PC-9 (cell line): ENCODE measurements around the gene TLDC2. TPM values are rescaled to one million over a fixed set of nuclear protein-coding genes. Genes with fewer than 3 reads are reported as not detected.

Experiments used
- Bru-seq: library from RNA; stranded (reverse); fragments of 400-500 nt; gene quantifications from one replicate; lab custom pipeline; 2021; lab: Mats Ljungman, UMichigan
- BruChase-seq, 2 experiments: library from RNA; stranded (reverse); fragments of 400-500 nt; gene quantifications; one replicate each; lab custom pipeline; 2021; lab: Mats Ljungman, UMichigan
- BruUV-seq: library from RNA; stranded (reverse); fragments of 400-500 nt; replicated peaks from 2 replicates; lab custom pipeline; 2021; lab: Mats Ljungman, UMichigan
- CTCF ChIA-PET: fragments of 300-600 bp; sonication (Branson Sonifier 250); formaldehyde crosslinking; loops from one replicate; lab custom pipeline; 2022; ENCODE audit warnings: antibody characterized with exemption; lab: Charles Lee
- POLR2A ChIA-PET: fragments of 300-600 bp; sonication (Branson Sonifier 250); formaldehyde crosslinking; loops from one replicate; lab custom pipeline; 2022; ENCODE audit warnings: antibody characterized with exemption; ENCODE audit not compliant: unreplicated experiment; lab: Charles Lee
- DNase-seq, 2 experiments: peaks; one replicate each; pipeline versions ENCODE4 v3.0.0 to v3.0.0-alpha.2; 2015 to 2022; ENCODE audit warnings: mixed read lengths in 1 of 2
- H2AFZ ChIP-seq: fragments of 200-600 bp; sonication (generic); 2 replicates; pipeline ENCODE4 v1.8.1; 2017; ENCODE audit warnings: antibody characterized with exemption
- H3F3A ChIP-seq: fragments of 200-600 bp; sonication (generic); 2 replicates; pipeline ENCODE4 v1.8.1; 2017; ENCODE audit warnings: antibody characterized with exemption, mild to moderate bottlenecking, low read depth; ENCODE audit not compliant: insufficient read depth
- H3K27ac ChIP-seq: fragments of 200-600 bp; sonication (generic); 2 replicates; pipeline ENCODE4 v1.6.1; 2016; ENCODE audit warnings: mixed run types
- H3K27me3 ChIP-seq: fragments of 200-600 bp; sonication (generic); 2 replicates; pipeline ENCODE4 v1.6.1; 2016; ENCODE audit warnings: low read depth, mixed run types; ENCODE audit not compliant: insufficient read depth
- H3K36me3 ChIP-seq: fragments of 200-600 bp; sonication (generic); 2 replicates; pipeline ENCODE4 v1.6.1; 2016; ENCODE audit warnings: low read depth, mixed run types
- H3K4me1 ChIP-seq: fragments of 200-600 bp; sonication (generic); replicated peaks from 2 replicates; pipeline ENCODE4 v1.6.1; 2016; ENCODE audit warnings: mixed run types; ENCODE audit not compliant: insufficient read depth
- H3K4me2 ChIP-seq: fragments of 200-600 bp; sonication (generic); 2 replicates; pipeline ENCODE4 v1.6.1; 2017; ENCODE audit warnings: mixed run types
- H3K4me3 ChIP-seq: fragments of 200-600 bp; sonication (generic); 2 replicates; pipeline ENCODE4 v1.6.1; 2016; ENCODE audit warnings: mixed run types
- H3K79me2 ChIP-seq: fragments of 200-600 bp; sonication (generic); 2 replicates; pipeline ENCODE4 v1.6.1; 2017; ENCODE audit warnings: low read depth, mixed run types
- H3K9me2 ChIP-seq: fragments of 200-600 bp; sonication (generic); 2 replicates; pipeline ENCODE4 v1.8.1; 2017; ENCODE audit warnings: mild to moderate bottlenecking; ENCODE audit not compliant: insufficient read depth
- H3K9me3 ChIP-seq: fragments of 200-600 bp; sonication (generic); 2 replicates; pipeline ENCODE4 v1.8.1; 2016; ENCODE audit warnings: low read depth; ENCODE audit not compliant: insufficient read depth
- H4K20me1 ChIP-seq: fragments of 200-600 bp; sonication (generic); 2 replicates; pipeline ENCODE4 v1.8.1; 2017; ENCODE audit not compliant: insufficient read depth
- CTCF ChIP-seq: fragments of 200-600 bp; sonication (generic); conservative IDR thresholded peaks from 2 replicates; pipeline ENCODE4 v1.6.1; 2017; ENCODE audit warnings: mixed run types, antibody characterized with exemption, mild to moderate bottlenecking, moderate library complexity
- EZH2 ChIP-seq: fragments of 200-600 bp; sonication (generic); IDR thresholded peaks from 2 replicates; pipeline ENCODE4 v1.8.0; 2017; ENCODE audit warnings: antibody characterized with exemption, low read depth
- intact Hi-C: fragments of 100-400 bp; cut with micrococcal nuclease; formaldehyde crosslinking; loops from one replicate; pipeline ENCODE4 v1.10.0; 2022; ENCODE audit not compliant: unreplicated experiment
- long read RNA-seq: library from polyadenylated mRNA; stranded (forward); transcript quantifications from one replicate; pipeline ENCODE4 v2.0.0, GENCODE V29; 2022
- total RNA-seq: library from RNA; stranded (reverse); gene quantifications from 2 replicates; pipeline ENCODE4 v1.2.3, GENCODE V29; 2021

Gene TLDC2
- not detected in 2 replicates for total RNA-seq
- percentile 5 among the genes with signal in this experiment for Bru-seq, nascent RNA
- percentile 4 among the genes with signal in this experiment for BruChase-seq, experiment 1, labeled RNA remaining after a 2-hour chase
- not detected for BruChase-seq, experiment 2, labeled RNA remaining after a 6-hour chase
- long read RNA-seq = 0 reads

DNA sequence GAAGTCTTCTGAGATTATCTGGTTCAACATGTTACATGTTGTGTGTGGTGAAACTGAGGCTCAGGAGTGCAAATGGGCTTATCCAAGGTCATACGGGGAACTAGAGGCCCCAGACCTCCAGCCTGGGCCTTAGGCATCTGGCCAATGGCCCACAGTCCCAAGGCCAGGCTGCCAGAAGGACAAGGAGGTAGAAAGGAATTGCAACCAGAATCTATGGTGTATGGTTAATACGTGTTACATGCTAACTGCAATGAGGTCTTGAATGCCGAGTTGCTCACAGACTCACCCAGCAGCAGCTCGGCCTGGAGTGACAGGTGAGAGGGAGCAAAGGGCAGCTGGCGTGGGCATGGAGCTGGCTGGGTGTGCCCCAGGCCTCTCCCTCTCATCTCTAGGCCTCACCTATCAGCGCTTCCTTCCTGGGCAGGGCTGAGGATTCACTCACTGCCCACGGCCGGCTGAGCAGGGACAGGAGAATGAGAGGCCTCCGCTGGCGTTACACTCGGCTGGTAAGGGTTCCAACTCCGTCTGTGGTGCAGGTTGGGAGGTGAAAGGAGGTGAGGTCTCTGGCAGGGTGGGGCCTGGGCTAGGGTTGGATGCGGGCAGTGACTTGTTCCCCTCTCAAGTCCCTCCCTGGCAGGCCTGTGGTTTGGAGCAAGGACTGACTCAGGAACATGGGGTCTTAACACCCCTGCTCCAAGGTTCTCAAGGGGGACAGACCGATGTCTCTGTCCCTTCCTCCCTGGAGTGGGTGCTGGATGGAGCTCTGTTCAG lies at the start of gene TLDC2:
TLDC2 (plus strand) TSS at position 437 of the 771 bp plus-strand sequence; CDS start at position 474, 37 bp downstream.
- POLR2A ChIA-PET = no interaction called here

GRCh38 chr20:36826554-36827244 lies 49.2 kb upstream of the TLDC2 start:
- H3K4me1 ChIP-seq = peaks cover 19% of the 10 kb centered on the region
- H2AFZ ChIP-seq = no peak overlapping the region
- H3K36me3 ChIP-seq = no peaks in the 10 kb centered on the region
- no peaks in the 10 kb centered on the region for H3K9me2 ChIP-seq
- no peak overlapping the region for H3K4me2 ChIP-seq
- H3K27ac ChIP-seq = no peak overlapping the region
- intact Hi-C loops = no loop called here
- no peaks in the 10 kb centered on the region for H3K79me2 ChIP-seq
- no peaks in the 10 kb centered on the region for H3K9me3 ChIP-seq
- no peaks in the 10 kb centered on the region for H3K27me3 ChIP-seq
- TF ChIP-seq CTCF = no peak
- TF ChIP-seq EZH2 = no peak
- ChIA-PET CTCF (no interaction called here), POLR2A (no interaction called here)
- H4K20me1 ChIP-seq = no peaks in the 10 kb centered on the region
- no TSS peak for BruUV-seq
- peaks cover 14% of the 10 kb centered on the region; the same call in 1 of the 2 replicates for H3F3A ChIP-seq
- peak in 1 of 2 experiments; percentile 55 for DNase-seq
- H3K4me3 ChIP-seq = no peak overlapping the region

More for the DNA sequence above, at the start of gene TLDC2:
- Histone ChIP-seq H4K20me1 (no peaks in the 10 kb centered on the region), H3K4me1 (no peaks in the 10 kb centered on the region), H3K79me2 (no peaks in the 10 kb centered on the region), H2AFZ (no peak within 1 kb of the TSS), H3K27ac (no peak within 1 kb of the TSS), H3K4me3 (no peak within 1 kb of the TSS), H3K9me3 (no peaks in the 10 kb centered on the region), H3K27me3 (no peaks in the 10 kb centered on the region), H3K36me3 (no peaks in the 10 kb centered on the region), H3K9me2 (no peaks in the 10 kb centered on the region), H3F3A (no peaks in the 10 kb centered on the region), H3K4me2 (no peak within 1 kb of the TSS)
- DNase-seq = no peak
- CTCF ChIA-PET = no interaction called here
- no peak for TF ChIP-seq CTCF
- TF ChIP-seq EZH2 = no peak
- intact Hi-C loops = no loop called here
- no TSS peak for BruUV-seq

- peaks cover 11% of the 10 kb centered on the region for H3K4me1 ChIP-seq
- intact Hi-C loops = no loop called here
- H3K27ac ChIP-seq = no peak overlapping the region
- no peak overlapping the region for H2AFZ ChIP-seq
- no peaks in the 10 kb centered on the region for H3K9me3 ChIP-seq
- H3K36me3 ChIP-seq = no peaks in the 10 kb centered on the region
- TF ChIP-seq EZH2 (no peak), CTCF (no peak)
- H3K9me2 ChIP-seq = no peaks in the 10 kb centered on the region
- H3K4me2 ChIP-seq = no peak overlapping the region
- peaks cover 14% of the 10 kb centered on the region; the same call in 1 of the 2 replicates for H3F3A ChIP-seq
- POLR2A ChIA-PET = no interaction called here
- H4K20me1 ChIP-seq = no peaks in the 10 kb centered on the region
- CTCF ChIA-PET = no interaction called here
- H3K27me3 ChIP-seq = no peaks in the 10 kb centered on the region
- no peak overlapping the region for H3K4me3 ChIP-seq
- BruUV-seq = no TSS peak
- peak; percentile 47 to 69 for DNase-seq
- no peaks in the 10 kb centered on the region for H3K79me2 ChIP-seq
These were observed 48.2 kb upstream of the TLDC2 start for GRCh38 chr20:36827541-36828279.
